ENCODE measurements around the gene PCGF5. TPM values are rescaled to one million over a fixed set of nuclear protein-coding genes. Genes with fewer than 3 reads are reported as not detected.

The PCGF5 gene
- polyA plus RNA-seq, 1 of the 3 experiments (the other 2 are of a cell fraction) = 14.5 TPM

- TF ChIP-seq, protein P1, sequence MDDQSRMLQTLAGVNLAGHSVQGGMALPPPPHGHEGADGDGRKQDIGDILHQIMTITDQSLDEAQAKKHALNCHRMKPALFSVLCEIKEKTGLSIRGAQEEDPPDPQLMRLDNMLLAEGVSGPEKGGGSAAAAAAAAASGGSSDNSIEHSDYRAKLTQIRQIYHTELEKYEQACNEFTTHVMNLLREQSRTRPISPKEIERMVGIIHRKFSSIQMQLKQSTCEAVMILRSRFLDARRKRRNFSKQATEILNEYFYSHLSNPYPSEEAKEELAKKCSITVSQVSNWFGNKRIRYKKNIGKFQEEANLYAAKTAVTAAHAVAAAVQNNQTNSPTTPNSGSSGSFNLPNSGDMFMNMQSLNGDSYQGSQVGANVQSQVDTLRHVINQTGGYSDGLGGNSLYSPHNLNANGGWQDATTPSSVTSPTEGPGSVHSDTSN (IDR thresholded peaks at IDR 0.05) = no peak
- no peak for TF ChIP-seq EZH2phosphoT487 (IDR thresholded peaks at IDR 0.05; ENCODE audit: borderline replicate concordance, low read depth)
Observed at GRCh38 chr10:91238191-91238590, 17.7 kb downstream of the PCGF5 start (continued).

DNA sequence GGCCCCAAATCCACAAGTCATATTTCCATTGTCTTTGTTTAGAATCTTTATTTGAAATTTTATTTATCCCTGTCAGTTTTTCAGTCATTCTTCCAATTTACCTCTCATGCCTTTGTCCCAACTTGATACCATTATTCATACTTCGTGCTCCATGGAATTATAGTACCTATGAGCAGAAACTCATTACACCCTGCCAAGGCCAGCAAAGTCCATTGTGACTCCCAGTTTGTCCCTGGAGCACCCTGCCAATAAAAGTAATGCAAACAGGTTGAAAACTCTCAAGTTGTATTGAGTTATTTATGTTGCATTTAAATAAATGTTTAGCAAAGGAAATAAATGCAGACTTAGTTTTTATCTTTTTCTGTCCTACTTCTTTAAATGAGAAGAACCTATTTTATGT, 19.3 kb downstream of the PCGF5 start:
- CTCF ChIA-PET = interaction anchor here (0.6 to 2.0 kb wide), 5 partner anchors 11 to 668 kb away, joined by 3 to 9 read pairs (median 3); no protein-coding TSS in a partner anchor
- H4K20me1 ChIP-seq (ENCODE audit: insufficient read depth) = no peaks in the 10 kb centered on the region

GRCh38 chr10:91242940-91243339, 22.5 kb downstream of the PCGF5 start:
- WGBS (ENCODE audit: low lambda C conversion rate) = 79% methylated on average over 2 of the region's 2 CpGs
- Histone ChIP-seq H3K9me3 (no peaks in the 10 kb centered on the region), H3F3A (replicated peaks; ENCODE audit: insufficient read depth) (peaks cover 7% of the 10 kb centered on the region), H3K4me3 (ENCODE audit: low read depth in 2 of 2, low read length in 1 of 2) (no peak overlapping the region), H4K20me1 (ENCODE audit: insufficient read depth) (no peaks in the 10 kb centered on the region), H3K36me3 (replicated peaks in 1 of 2; ENCODE audit: control insufficient read depth in 1 of 2, insufficient read depth in 2 of 2, low read length in 1 of 2) (peaks cover 0 to 17% of the 10 kb centered on the region in 2 experiments), H3K79me2 (ENCODE audit: insufficient read depth) (peaks cover 12% of the 10 kb centered on the region; the same call in 1 of the 2 replicates), H3K4me2 (0 out of 2 replicates have a peak overlapping the region, but pooled peaks have one; percentile 10), H3K4me1 (ENCODE audit: control insufficient read depth in 1 of 2, insufficient read depth in 2 of 2, low read depth in 1 of 2, low read length in 1 of 2) (peaks cover 2 to 7% of the 10 kb centered on the region in 2 experiments; a peak in 2 of 4 replicates), H3K9ac (no peak overlapping the region), H3K27me3 (ENCODE audit: insufficient read depth) (no peaks in the 10 kb centered on the region), H3K27ac (ENCODE audit: low read depth in 2 of 2, low read length in 1 of 2) (no peak overlapping the region), H2AFZ (ENCODE audit: low read depth) (no peak overlapping the region), H3K9me2 (no peaks in the 10 kb centered on the region)
- no peak for DNase-seq
- CTCF ChIA-PET = interaction anchor here (0.6 to 1.4 kb wide), 4 partner anchors 8 to 331 kb away, joined by 3 to 4 read pairs (median 4); no protein-coding TSS in a partner anchor
- POLR2A ChIA-PET = no interaction called here
- no peak for TF ChIP-seq RFX5 (IDR thresholded peaks at IDR 0.05; ENCODE audit: low read length)
- no peak for TF ChIP-seq POLR2AphosphoS5 (IDR thresholded peaks at IDR 0.05; ENCODE audit: low read depth, low read length)
- TF ChIP-seq ELF1 (IDR thresholded peaks at IDR 0.05) = no peak
- TF ChIP-seq JUND (IDR thresholded peaks at IDR 0.05) = no peak
- TF ChIP-seq YY1 (IDR thresholded peaks at IDR 0.05; ENCODE audit: low read depth) = no peak
- no peak for TF ChIP-seq REST (IDR thresholded peaks at IDR 0.05; ENCODE audit: low read depth, low read length)
- TF ChIP-seq FOSL2 (IDR thresholded peaks at IDR 0.05; ENCODE audit: borderline replicate concordance, low read depth) = no peak
- TF ChIP-seq RAD21 (IDR thresholded peaks at IDR 0.05; ENCODE audit: low read length) = no peak
- TF ChIP-seq GABPA (IDR thresholded peaks at IDR 0.05; ENCODE audit: low read depth) = no peak

More for the DNA sequence above, 19.3 kb downstream of the PCGF5 start:
- H3K79me2 ChIP-seq (ENCODE audit: insufficient read depth) = peaks cover 12% of the 10 kb centered on the region; the same call in 1 of the 2 replicates
- H2AFZ ChIP-seq (ENCODE audit: low read depth) = no peak overlapping the region
- 100% methylated on average over 1 of the region's 1 CpG for WGBS (ENCODE audit: low lambda C conversion rate)
- DNase-seq = no peak
- no peak for TF ChIP-seq EP300 (IDR thresholded peaks at IDR 0.05; ENCODE audit: borderline replicate concordance in 1 of 2, low read depth in 1 of 2, low read length in 1 of 2)
- no peak for TF ChIP-seq SMC3 (IDR thresholded peaks at IDR 0.05; ENCODE audit: low read depth, low read length)
- TF ChIP-seq, protein P1 (IDR thresholded peaks at IDR 0.05) = no peak
- TF ChIP-seq, protein P2, sequence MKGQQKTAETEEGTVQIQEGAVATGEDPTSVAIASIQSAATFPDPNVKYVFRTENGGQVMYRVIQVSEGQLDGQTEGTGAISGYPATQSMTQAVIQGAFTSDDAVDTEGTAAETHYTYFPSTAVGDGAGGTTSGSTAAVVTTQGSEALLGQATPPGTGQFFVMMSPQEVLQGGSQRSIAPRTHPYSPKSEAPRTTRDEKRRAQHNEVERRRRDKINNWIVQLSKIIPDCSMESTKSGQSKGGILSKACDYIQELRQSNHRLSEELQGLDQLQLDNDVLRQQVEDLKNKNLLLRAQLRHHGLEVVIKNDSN (IDR thresholded peaks at IDR 0.05; ENCODE audit: borderline replicate concordance, low read depth) = no peak
- no peak for TF ChIP-seq NFIC (IDR thresholded peaks at IDR 0.05; ENCODE audit: borderline replicate concordance)
- TF ChIP-seq CHD2 (IDR thresholded peaks at IDR 0.05; ENCODE audit: low read length, partially characterized antibody) = no peak
- TF ChIP-seq, protein P3, sequence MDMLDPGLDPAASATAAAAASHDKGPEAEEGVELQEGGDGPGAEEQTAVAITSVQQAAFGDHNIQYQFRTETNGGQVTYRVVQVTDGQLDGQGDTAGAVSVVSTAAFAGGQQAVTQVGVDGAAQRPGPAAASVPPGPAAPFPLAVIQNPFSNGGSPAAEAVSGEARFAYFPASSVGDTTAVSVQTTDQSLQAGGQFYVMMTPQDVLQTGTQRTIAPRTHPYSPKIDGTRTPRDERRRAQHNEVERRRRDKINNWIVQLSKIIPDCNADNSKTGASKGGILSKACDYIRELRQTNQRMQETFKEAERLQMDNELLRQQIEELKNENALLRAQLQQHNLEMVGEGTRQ (IDR thresholded peaks at IDR 0.05; ENCODE audit: borderline replicate concordance, low read depth, low read length) = no peak
- no peak for TF ChIP-seq EZH2phosphoT487 (IDR thresholded peaks at IDR 0.05; ENCODE audit: borderline replicate concordance, low read depth)
- TF ChIP-seq RFX5 (IDR thresholded peaks at IDR 0.05; ENCODE audit: low read length) = no peak
- H3K9me3 ChIP-seq = no peaks in the 10 kb centered on the region
- H3K27me3 ChIP-seq (ENCODE audit: insufficient read depth) = no peaks in the 10 kb centered on the region
- H3F3A ChIP-seq (replicated peaks; ENCODE audit: insufficient read depth) = no peaks in the 10 kb centered on the region
- H3K4me3 ChIP-seq (ENCODE audit: low read depth in 2 of 2, low read length in 1 of 2) = no peak overlapping the region
- no peak overlapping the region for H3K9ac ChIP-seq
- no peak overlapping the region for H3K27ac ChIP-seq (ENCODE audit: low read depth in 2 of 2, low read length in 1 of 2)
- H3K36me3 ChIP-seq (replicated peaks in 1 of 2; ENCODE audit: control insufficient read depth in 1 of 2, insufficient read depth in 2 of 2, low read length in 1 of 2) = peaks cover 0 to 24% of the 10 kb centered on the region in 2 experiments
- POLR2A ChIA-PET = no interaction called here
- H3K9me2 ChIP-seq = no peaks in the 10 kb centered on the region
- no peak overlapping the region for H3K4me2 ChIP-seq
- peaks cover 2 to 7% of the 10 kb centered on the region in 2 experiments; a peak in 1 of 4 replicates for H3K4me1 ChIP-seq (ENCODE audit: control insufficient read depth in 1 of 2, insufficient read depth in 2 of 2, low read depth in 1 of 2, low read length in 1 of 2)
